Testis (tissue), 3 donors: ENCODE results near the gene RDH11. TPM values are rescaled to one million over a fixed set of nuclear protein-coding genes. Genes with fewer than 3 reads are reported as not detected.

Source experiments
- DNase-seq: peaks from one replicate; pipeline ENCODE4 v3.0.0-alpha.2; 2019
- H3K27ac ChIP-seq, 2 donors: fragments of 200-600 bp; sonication (generic); one replicate each; pipeline ENCODE4 v1.5.1; 2019
- H3K27me3 ChIP-seq: fragments of 200-600 bp; sonication (generic); one replicate; pipeline ENCODE4 v1.5.1; 2019
- H3K36me3 ChIP-seq: fragments of 200-600 bp; sonication (generic); one replicate; pipeline ENCODE4 v1.5.1; 2017; ENCODE audit warnings: low read depth; ENCODE audit errors: missing control alignments
- H3K4me1 ChIP-seq: fragments of 200-600 bp; sonication (generic); one replicate; pipeline ENCODE4 v1.5.1; 2019
- H3K4me3 ChIP-seq, 2 donors: fragments of 200-600 bp; sonication (generic); one replicate each; pipeline ENCODE4 v1.5.1; 2017 to 2019
- H3K9me3 ChIP-seq: fragments of 200-600 bp; sonication (generic); one replicate; pipeline ENCODE4 v1.5.1; 2017
- CTCF ChIP-seq, 3 experiments: fragments of 450-650 bp in 2 of 3; fragments of 200-600 bp in 1 of 3; sonication (generic) in 1 of 3; IDR thresholded peaks; one replicate each; pipeline ENCODE4 v1.5.1; 2016 to 2019; ENCODE audit warnings: antibody characterized with exemption in 3 of 3, mild to moderate bottlenecking in 2 of 3, moderate library complexity in 1 of 3
- POLR2A ChIP-seq: fragments of 450-650 bp; IDR thresholded peaks from one replicate; pipeline ENCODE4 v1.6.1; 2017; ENCODE audit warnings: antibody characterized with exemption, mild to moderate bottlenecking, moderate library complexity
- WGBS, 2 donors: methylation state at CpG; one replicate each; pipeline ENCODE4 v1.1.5; 2018; 5-methylcytosine and 5-hydroxymethylcytosine counted together
- intact Hi-C: fragments of 100-400 bp; cut with DNase I; formaldehyde crosslinking; loops from one replicate; pipeline ENCODE4 v1.15.1; 2023; ENCODE audit warnings: low total_unique reads
- polyA plus RNA-seq: library from polyadenylated mRNA; stranded (reverse); fragments of 350-450 nt; fragmentation: Illumina TruSeq; extraction: RNeasy Lipid Tissue Mini Kit (QIAGEN cat#74804); gene quantifications from one replicate; pipeline ENCODE4 v1.2.3, GENCODE V29; 2014; ENCODE audit warnings: low read depth, low replicate concordance; ENCODE audit not compliant: insufficient read depth
- total RNA-seq, 2 donors: library from RNA; depleted of rRNA; stranded (reverse); fragments of >200 nt; gene quantifications; one replicate each; pipeline ENCODE4 v1.2.3, GENCODE V29; 2016

The RDH11 gene
- total and polyA plus RNA-seq, 3 donors from 2014 or later = 63.2 to 87.5 (median 82.4) TPM

- no peak for DNase-seq
- intact Hi-C loops = no loop called here
- 22 to 27% methylated on average over 5 of the region's 5 CpGs for WGBS, 2 donors
- Histone ChIP-seq H3K9me3 (no peaks in the 10 kb centered on the region), H3K4me3 (peak overlapping the region; percentile 82 to 96), H3K27me3 (no peaks in the 10 kb centered on the region), H3K4me1 (peaks cover 17% of the 10 kb centered on the region), H3K36me3 (no peaks in the 10 kb centered on the region), H3K27ac (no peak overlapping the region)
- TF ChIP-seq POLR2A (no peak), CTCF (IDR thresholded peaks at IDR 0.05) (no peak)
Observed at GRCh38 chr14:67673451-67673850, 22.1 kb downstream of the RDH11 start.

- H3K27ac ChIP-seq = no peak overlapping the region
Observed at GRCh38 chr14:67668559-67668958, 27.0 kb downstream of the RDH11 start.

GRCh38 chr14:67666750-67667449, 28.7 kb downstream of the RDH11 start:
- intact Hi-C loops = no loop called here
- no peaks in the 10 kb centered on the region for H3K9me3 ChIP-seq
- DNase-seq = peak; percentile 27
- no peak overlapping the region for H3K27ac ChIP-seq
- WGBS, 2 donors = 35 to 39% methylated on average over 1 of the region's 1 CpG
- no peaks in the 10 kb centered on the region for H3K36me3 ChIP-seq
- H3K4me1 ChIP-seq = no peaks in the 10 kb centered on the region
- no peaks in the 10 kb centered on the region for H3K27me3 ChIP-seq
- H3K4me3 ChIP-seq = no peak overlapping the region
- peak; percentile 39 to 48 (median 47) for TF ChIP-seq CTCF (IDR thresholded peaks at IDR 0.05)
- no peak for TF ChIP-seq POLR2A

More at GRCh38 chr14:67668559-67668958, 27.0 kb downstream of the RDH11 start:
- no peak for DNase-seq
- Histone ChIP-seq H3K9me3 (no peaks in the 10 kb centered on the region), H3K36me3 (no peaks in the 10 kb centered on the region), H3K27me3 (no peaks in the 10 kb centered on the region), H3K4me3 (no peak overlapping the region), H3K4me1 (peaks cover 10% of the 10 kb centered on the region)
- no peak for TF ChIP-seq POLR2A
- no peak for TF ChIP-seq CTCF (IDR thresholded peaks at IDR 0.05)
- intact Hi-C loops = no loop called here

GRCh38 chr14:67665868-67666267, 29.7 kb downstream of the RDH11 start:
- Histone ChIP-seq H3K9me3 (no peaks in the 10 kb centered on the region), H3K27ac (no peak overlapping the region), H3K36me3 (no peaks in the 10 kb centered on the region), H3K27me3 (no peaks in the 10 kb centered on the region), H3K4me1 (no peaks in the 10 kb centered on the region), H3K4me3 (no peak overlapping the region)
- intact Hi-C loops = no loop called here
- TF ChIP-seq POLR2A (no peak), CTCF (IDR thresholded peaks at IDR 0.05) (no peak)
- 80 to 86% methylated on average over 2 of the region's 2 CpGs for WGBS, 2 donors
- no peak for DNase-seq

- Histone ChIP-seq H3K27me3 (no peaks in the 10 kb centered on the region), H3K9me3 (no peaks in the 10 kb centered on the region), H3K4me1 (no peaks in the 10 kb centered on the region), H3K36me3 (no peaks in the 10 kb centered on the region), H3K4me3 (no peak overlapping the region), H3K27ac (no peak overlapping the region)
- intact Hi-C loops = no loop called here
- WGBS, 2 donors = 91 to 96% methylated on average over 4 of the region's 4 CpGs
- no peak for DNase-seq
- TF ChIP-seq CTCF (IDR thresholded peaks at IDR 0.05) = no peak
- TF ChIP-seq POLR2A = no peak
Observed at GRCh38 chr14:67663633-67664032, 31.9 kb downstream of the RDH11 start.
